CD4-positive, alpha-beta T cell (primary cell): ENCODE data around the gene MITF. TPM values are rescaled to one million over a fixed set of nuclear protein-coding genes. Genes with fewer than 3 reads are reported as not detected.

ENCODE experiments used
- ATAC-seq: fragments of 200-7000 bp; cut with Tn5 transposase; one replicate; pipeline ENCODE4 v1.10.0; 2022; ENCODE audit warnings: mild to moderate bottlenecking; ENCODE audit not compliant: poor library complexity
- CTCF ChIA-PET: fragments of 350-600 bp; sonication (Branson Sonifier 250); formaldehyde crosslinking; loops from one replicate; lab custom pipeline; 2021; ENCODE audit warnings: antibody characterized with exemption, inconsistent platforms; lab: Charles Lee
- POLR2A ChIA-PET: fragments of 350-600 bp; sonication (Branson Sonifier 250); formaldehyde crosslinking; loops from one replicate; lab custom pipeline; 2021; ENCODE audit warnings: antibody characterized with exemption, inconsistent platforms; lab: Charles Lee
- DNase-seq, 14 experiments: peaks; one replicate each; pipeline ENCODE4 v3.0.0-alpha.2; 2013 to 2020; ENCODE audit warnings: mixed read lengths in 2 of 14
- H3K27ac ChIP-seq, 2 donors: one replicate each; pipeline versions ENCODE4 v1.5.1 to v1.7.0; 2013; ENCODE audit warnings: low read length in 2 of 2, low read depth in 1 of 2, mild to moderate bottlenecking in 1 of 2
- H3K27me3 ChIP-seq, 2 experiments: 1 replicate in 1 of 2; 2 replicates in 1 of 2; pipeline versions ENCODE4 v1.6.1 to v1.7.0; 2013; ENCODE audit warnings: low read length in 2 of 2, control low read depth in 1 of 2, mild to moderate bottlenecking in 1 of 2, moderate library complexity in 1 of 2; ENCODE audit not compliant: insufficient read depth in 2 of 2, control insufficient read depth in 1 of 2
- H3K36me3 ChIP-seq: one replicate; pipeline ENCODE4 v1.6.1; 2013; ENCODE audit warnings: low read length, control low read depth; ENCODE audit not compliant: insufficient read depth
- H3K4me1 ChIP-seq: one replicate; pipeline ENCODE4 v1.6.1; 2013; ENCODE audit warnings: low read length, control low read depth; ENCODE audit not compliant: insufficient read depth
- H3K4me3 ChIP-seq: one replicate; pipeline ENCODE4 v1.5.1; 2013; ENCODE audit warnings: mild to moderate bottlenecking, low read length, moderate library complexity
- H3K9me3 ChIP-seq, 2 experiments: 1 replicate in 1 of 2; 2 replicates in 1 of 2; pipeline versions ENCODE4 v1.6.1 to v1.7.0; 2013; ENCODE audit warnings: low read length in 2 of 2, mild to moderate bottlenecking in 2 of 2, control low read depth in 1 of 2, moderate library complexity in 1 of 2; ENCODE audit not compliant: control insufficient read depth in 1 of 2, insufficient read depth in 1 of 2
- H3K27ac Mint-ChIP-seq: one replicate; pipeline ENCODE4 v1.8.0; 2020; ENCODE audit warnings: mixed read lengths
- H3K27me3 Mint-ChIP-seq: one replicate; pipeline ENCODE4 v1.8.0; 2021; ENCODE audit warnings: mixed read lengths
- H3K36me3 Mint-ChIP-seq: one replicate; pipeline ENCODE4 v1.8.0; 2021; ENCODE audit warnings: low read depth, mixed read lengths
- H3K4me1 Mint-ChIP-seq: one replicate; pipeline ENCODE4 v1.8.0; 2021; ENCODE audit warnings: low read depth, mixed read lengths
- H3K4me3 Mint-ChIP-seq: one replicate; pipeline ENCODE4 v1.8.0; 2020; ENCODE audit warnings: mild to moderate bottlenecking, mixed read lengths
- H3K9me3 Mint-ChIP-seq: one replicate; pipeline ENCODE4 v1.8.0; 2020; ENCODE audit warnings: mixed read lengths
- CTCF ChIP-seq: fragments of 200-600 bp; IDR thresholded peaks from one replicate; pipeline ENCODE4 v1.8.0; 2022; ENCODE audit warnings: antibody characterized with exemption, mild to moderate bottlenecking
- intact Hi-C, 2 experiments: fragments of 100-400 bp; cut with DNase I in 1 of 2; cut with micrococcal nuclease in 1 of 2; formaldehyde crosslinking; loops; one replicate each; pipeline versions ENCODE4 v1.15.1 to v1.9.0; 2023 to 2025; cut with DNase I, micrococcal nuclease
- total RNA-seq, 174 experiments: library from RNA in 2 of 174; stranded (reverse) in 2 of 174; gene quantifications; one replicate each; pipeline ENCODE4 v1.2.3 and lab custom pipeline; 2021 to 2026

Gene MITF
- total RNA-seq, 2 experiments from 2014 or later = not detected

- intact Hi-C loops = no loop called here
- H3K9me3 Mint-ChIP-seq = no peaks in the 10 kb centered on the region
Measured at GRCh38 chr3:69892706-69893105, 153.4 kb downstream of the MITF start.

GRCh38 chr3:69893274-69893673 is 154.0 kb downstream of the MITF start:
- no peak for ATAC-seq
- ChIA-PET POLR2A (no interaction called here), CTCF (no interaction called here)

More at GRCh38 chr3:69892706-69893105, 153.4 kb downstream of the MITF start:
- Mint-ChIP-seq H3K27ac (no peak overlapping the region), H3K27me3 (no peaks in the 10 kb centered on the region), H3K36me3 (no peaks in the 10 kb centered on the region), H3K4me1 (no peaks in the 10 kb centered on the region), H3K4me3 (no peak overlapping the region)
- H3K27me3 ChIP-seq = no peaks in the 10 kb centered on the region
- no peaks in the 10 kb centered on the region for H3K9me3 ChIP-seq
- DNase-seq = no peak
- H3K4me1 ChIP-seq = no peaks in the 10 kb centered on the region
- H3K27ac ChIP-seq = no peak overlapping the region
- CTCF ChIA-PET = no interaction called here
- H3K36me3 ChIP-seq = no peaks in the 10 kb centered on the region
- no peak for TF ChIP-seq CTCF
- ATAC-seq = no peak
- H3K4me3 ChIP-seq = no peak overlapping the region
- POLR2A ChIA-PET = no interaction called here

GRCh38 chr3:69896095-69896494 is 156.8 kb downstream of the MITF start:
- Mint-ChIP-seq H3K36me3 (no peaks in the 10 kb centered on the region), H3K27me3 (no peaks in the 10 kb centered on the region), H3K4me1 (no peaks in the 10 kb centered on the region)

More at GRCh38 chr3:69893274-69893673, 154.0 kb downstream of the MITF start:
- Histone ChIP-seq H3K36me3 (no peaks in the 10 kb centered on the region), H3K4me1 (no peaks in the 10 kb centered on the region), H3K27me3 (no peaks in the 10 kb centered on the region), H3K4me3 (no peak overlapping the region), H3K9me3 (no peaks in the 10 kb centered on the region), H3K27ac (no peak overlapping the region)
- no peak for DNase-seq
- Mint-ChIP-seq H3K27me3 (no peaks in the 10 kb centered on the region), H3K4me3 (no peak overlapping the region), H3K27ac (no peak overlapping the region), H3K36me3 (no peaks in the 10 kb centered on the region), H3K4me1 (no peaks in the 10 kb centered on the region), H3K9me3 (no peaks in the 10 kb centered on the region)
- intact Hi-C loops = no loop called here
- TF ChIP-seq CTCF = no peak

More at GRCh38 chr3:69896095-69896494, 156.8 kb downstream of the MITF start:
- Mint-ChIP-seq H3K4me3 (no peak overlapping the region), H3K9me3 (no peaks in the 10 kb centered on the region), H3K27ac (no peak overlapping the region)
- POLR2A ChIA-PET = no interaction called here
- DNase-seq = no peak
- Histone ChIP-seq H3K36me3 (no peaks in the 10 kb centered on the region), H3K9me3 (no peaks in the 10 kb centered on the region), H3K27ac (no peak overlapping the region), H3K27me3 (no peaks in the 10 kb centered on the region), H3K4me1 (no peaks in the 10 kb centered on the region), H3K4me3 (no peak overlapping the region)
- TF ChIP-seq CTCF = no peak
- no peak for ATAC-seq
- intact Hi-C loops = no loop called here
- CTCF ChIA-PET = no interaction called here
